Ectodermal cell (in vitro differentiated cells): ENCODE results near the gene ALKBH8.
"Not testable (repeated sequence)": the region's sequence is repeated elsewhere in the genome, so short reads cannot be mapped to it uniquely, and the experiment has no call there.

ENCODE experiments used
- H3K27ac ChIP-seq: 2 replicates; pipeline ENCODE4 v1.7.0; 2013; ENCODE audit warnings: mild to moderate bottlenecking, low read depth, low read length; ENCODE audit not compliant: insufficient read depth, poor library complexity, severe bottlenecking
- H3K27me3 ChIP-seq: 2 replicates; pipeline ENCODE4 v1.7.0; 2013; ENCODE audit warnings: mild to moderate bottlenecking, low read length; ENCODE audit not compliant: insufficient read depth, control insufficient read depth, poor library complexity, severe bottlenecking
- H3K36me3 ChIP-seq: one replicate; pipeline ENCODE4 v1.7.0; 2013; ENCODE audit warnings: low read length; ENCODE audit not compliant: control insufficient read depth, insufficient read depth
- H3K4me1 ChIP-seq: one replicate; pipeline ENCODE4 v1.7.0; 2013; ENCODE audit warnings: low read length; ENCODE audit not compliant: control insufficient read depth, insufficient read depth
- H3K4me3 ChIP-seq: 2 replicates; pipeline ENCODE4 v1.7.0; 2013; ENCODE audit warnings: low read depth, low read length, control low read depth; ENCODE audit not compliant: insufficient read depth
- H3K9me3 ChIP-seq: 2 replicates; pipeline ENCODE4 v1.7.0; 2013; ENCODE audit warnings: mild to moderate bottlenecking, low read length, moderate library complexity; ENCODE audit not compliant: control insufficient read depth
- WGBS, 2 experiments: methylation state at CpG; one replicate each; pipeline ENCODE4 v1.1.7; 2013; ENCODE audit warnings: missing lambda C conversion rate in 2 of 2; 5-methylcytosine and 5-hydroxymethylcytosine counted together

ALKBH8 gene

GRCh38 chr11:107592813-107593212 lies 27.3 kb upstream of the ALKBH8 start:
- WGBS, 2 experiments = 6% methylated on average over 3 to 5 of the region's 5 CpGs
- no peaks in the 10 kb centered on the region for H3K36me3 ChIP-seq
- no peak overlapping the region for H3K27ac ChIP-seq
- H3K9me3 ChIP-seq = no peaks in the 10 kb centered on the region
- no peak overlapping the region for H3K4me3 ChIP-seq
- peaks cover 13% of the 10 kb centered on the region for H3K4me1 ChIP-seq
- peaks cover 71% of the 10 kb centered on the region for H3K27me3 ChIP-seq

GRCh38 chr11:107592231-107592590 lies 26.7 kb upstream of the ALKBH8 start:
- H3K4me1 ChIP-seq = peaks cover 13% of the 10 kb centered on the region
- WGBS, 2 experiments = 11 to 14% methylated on average over 5 to 6 of the region's 6 CpGs
- no peaks in the 10 kb centered on the region for H3K9me3 ChIP-seq
- H3K27me3 ChIP-seq = peaks cover 74% of the 10 kb centered on the region
- H3K4me3 ChIP-seq = peak overlapping the region; percentile 59
- no peak overlapping the region for H3K27ac ChIP-seq
- H3K36me3 ChIP-seq = no peaks in the 10 kb centered on the region

- H3K9me3 ChIP-seq = no peaks in the 10 kb centered on the region
- no peak overlapping the region for H3K27ac ChIP-seq
- H3K27me3 ChIP-seq = peaks cover 80% of the 10 kb centered on the region
- WGBS, 2 experiments = 1% methylated on average over 49 of the region's 49 CpGs
- H3K4me1 ChIP-seq = peaks cover 13% of the 10 kb centered on the region
- H3K4me3 ChIP-seq = peak overlapping the region; percentile 59
- H3K36me3 ChIP-seq = no peaks in the 10 kb centered on the region
Observed at GRCh38 chr11:107591378-107592230, 26.1 kb upstream of the ALKBH8 start.

GRCh38 chr11:107590460-107591377 lies 25.2 kb upstream of the ALKBH8 start, which contains the start of gene ELMOD1:
Gene ELMOD1, plus strand, starts transcription at chr11:107591147. Its CDS starts 27,043 bp downstream, at chr11:107618190.
- Histone ChIP-seq H3K4me1 (peaks cover 13% of the 10 kb centered on the region), H3K36me3 (no peaks in the 10 kb centered on the region), H3K9me3 (no peaks in the 10 kb centered on the region), H3K4me3 (peak within 1 kb of the TSS; percentile 59), H3K27me3 (peaks cover 80% of the 10 kb centered on the region), H3K27ac (no peak within 1 kb of the TSS)
- WGBS, 2 experiments = 0 to 1% methylated on average over 74 of the region's 74 CpGs

GRCh38 chr11:107587306-107587979 lies 21.9 kb upstream of the ALKBH8 start:
- Histone ChIP-seq H3K9me3 (no peaks in the 10 kb centered on the region), H3K36me3 (no peaks in the 10 kb centered on the region), H3K4me1 (peaks cover 4% of the 10 kb centered on the region), H3K27ac (no peak overlapping the region), H3K27me3 (peaks cover 55% of the 10 kb centered on the region), H3K4me3 (no peak overlapping the region)
- 93% methylated on average over 5 of the region's 5 CpGs for WGBS, 2 experiments

GRCh38 chr11:107583629-107584195 lies 18.2 kb upstream of the ALKBH8 start:
- 92 to 93% methylated on average over 3 of the region's 3 CpGs for WGBS, 2 experiments
- Histone ChIP-seq H3K9me3 (no peaks in the 10 kb centered on the region), H3K4me1 (no peaks in the 10 kb centered on the region), H3K27me3 (peaks cover 18% of the 10 kb centered on the region), H3K27ac (no peak overlapping the region), H3K4me3 (no peak overlapping the region), H3K36me3 (no peaks in the 10 kb centered on the region)

GRCh38 chr11:107581147-107581546 lies 15.6 kb upstream of the ALKBH8 start:
- 36 to 51% methylated on average over 3 of the region's 3 CpGs for WGBS, 2 experiments
- Histone ChIP-seq H3K36me3 (no peaks in the 10 kb centered on the region), H3K27me3 (no peaks in the 10 kb centered on the region), H3K4me1 (no peaks in the 10 kb centered on the region), H3K27ac (no peak overlapping the region), H3K4me3 (no peak overlapping the region), H3K9me3 (no peaks in the 10 kb centered on the region)

- H3K36me3 ChIP-seq, H3K27ac ChIP-seq, H3K4me1 ChIP-seq, H3K9me3 ChIP-seq, H3K27me3 ChIP-seq, H3K4me3 ChIP-seq: not testable (repeated sequence)
- WGBS, 2 experiments = 89 to 100% methylated on average over 2 of the region's 2 CpGs
Observed at GRCh38 chr11:107579169-107579568, 13.6 kb upstream of the ALKBH8 start.

GRCh38 chr11:107577346-107577711 lies 11.8 kb upstream of the ALKBH8 start:
- Histone ChIP-seq H3K27ac (no peak overlapping the region), H3K4me1 (no peaks in the 10 kb centered on the region), H3K36me3 (no peaks in the 10 kb centered on the region), H3K9me3 (no peaks in the 10 kb centered on the region), H3K4me3 (no peak overlapping the region), H3K27me3 (no peaks in the 10 kb centered on the region)
- 92 to 93% methylated on average over 6 of the region's 6 CpGs for WGBS, 2 experiments
